ENCODE results near the gene SEC61B. TPM values are rescaled to one million over a fixed set of nuclear protein-coding genes. Genes with fewer than 3 reads are reported as not detected.
A peak's percentile ranks its signal among the peaks of the same experiment; 100 is the strongest.

The SEC61B gene
- total RNA-seq, 2 donors from 2014 or later: 153 to 187 TPM

- H3K27ac ChIP-seq (ENCODE audit: low read depth, low read length): no peak overlapping the region
- peaks cover 5% of the 10 kb centered on the region for H3K4me1 Mint-ChIP-seq
- no peak overlapping the region for H3K4me3 ChIP-seq (ENCODE audit: low read length)
- H3K27me3 ChIP-seq (ENCODE audit: control insufficient read depth, insufficient read depth, low read length, poor library complexity, severe bottlenecking): no peaks in the 10 kb centered on the region
- H3K9me3 Mint-ChIP-seq: peaks cover 2% of the 10 kb centered on the region
- H3K36me3 ChIP-seq (ENCODE audit: control insufficient read depth, insufficient read depth, low read length): peaks cover 11% of the 10 kb centered on the region
- no peaks in the 10 kb centered on the region for H3K27me3 Mint-ChIP-seq (ENCODE audit: insufficient read depth)
- no peak for TF ChIP-seq CTCF (conservative IDR thresholded peaks at IDR 0.05)
- no peak overlapping the region for H3K27ac Mint-ChIP-seq
- no peaks in the 10 kb centered on the region for H3K9me3 ChIP-seq (ENCODE audit: control insufficient read depth, low read length)
- 80 to 89% methylated on average over 1 to 6 of the region's 6 CpGs for WGBS, 2 experiments (ENCODE audit: insufficient coverage in 1 of 2, insufficient read length in 1 of 2)
- DNase-seq: no peak
- no peaks in the 10 kb centered on the region for H3K4me1 ChIP-seq (ENCODE audit: control insufficient read depth, insufficient read depth, low read length)
- no peak overlapping the region for H3K9ac ChIP-seq (ENCODE audit: extremely low read depth, low read length, poor library complexity, severe bottlenecking)
- peaks cover 9% of the 10 kb centered on the region for H3K36me3 Mint-ChIP-seq (ENCODE audit: low read depth)
- H3K4me3 Mint-ChIP-seq: no peak overlapping the region
These were observed 17.4 kb downstream of the SEC61B start for GRCh38 chr9:99239341-99240060.

- no peak overlapping the region for H3K4me3 Mint-ChIP-seq
- H3K36me3 ChIP-seq (ENCODE audit: control insufficient read depth, insufficient read depth, low read length): peaks cover 11% of the 10 kb centered on the region
- no peak overlapping the region for H3K4me3 ChIP-seq (ENCODE audit: low read length)
- no peaks in the 10 kb centered on the region for H3K9me3 ChIP-seq (ENCODE audit: control insufficient read depth, low read length)
- DNase-seq: no peak
- peaks cover 2% of the 10 kb centered on the region for H3K9me3 Mint-ChIP-seq
- H3K36me3 Mint-ChIP-seq (ENCODE audit: low read depth): peaks cover 9% of the 10 kb centered on the region
- peak; percentile 58 for TF ChIP-seq CTCF (conservative IDR thresholded peaks at IDR 0.05)
- H3K27ac Mint-ChIP-seq: no peak overlapping the region
- H3K27me3 ChIP-seq (ENCODE audit: control insufficient read depth, insufficient read depth, low read length, poor library complexity, severe bottlenecking): no peaks in the 10 kb centered on the region
- peaks cover 5% of the 10 kb centered on the region for H3K4me1 Mint-ChIP-seq
- H3K27me3 Mint-ChIP-seq (ENCODE audit: insufficient read depth): no peaks in the 10 kb centered on the region
- WGBS, 2 experiments (ENCODE audit: insufficient coverage in 1 of 2, insufficient read length in 1 of 2): 77 to 93% methylated on average over 5 to 7 of the region's 7 CpGs
- H3K9ac ChIP-seq (ENCODE audit: extremely low read depth, low read length, poor library complexity, severe bottlenecking): no peak overlapping the region
- no peaks in the 10 kb centered on the region for H3K4me1 ChIP-seq (ENCODE audit: control insufficient read depth, insufficient read depth, low read length)
- H3K27ac ChIP-seq (ENCODE audit: low read depth, low read length): no peak overlapping the region
These were observed 19.0 kb downstream of the SEC61B start for GRCh38 chr9:99241106-99241505.

- Histone ChIP-seq H3K4me3 (ENCODE audit: low read length) (no peak overlapping the region), H3K36me3 (ENCODE audit: control insufficient read depth, insufficient read depth, low read length) (peaks cover 4% of the 10 kb centered on the region), H3K4me1 (ENCODE audit: control insufficient read depth, insufficient read depth, low read length) (no peaks in the 10 kb centered on the region), H3K27ac (ENCODE audit: low read depth, low read length) (no peak overlapping the region), H3K27me3 (ENCODE audit: control insufficient read depth, insufficient read depth, low read length, poor library complexity, severe bottlenecking) (no peaks in the 10 kb centered on the region), H3K9me3 (ENCODE audit: control insufficient read depth, low read length) (no peaks in the 10 kb centered on the region), H3K9ac (ENCODE audit: extremely low read depth, low read length, poor library complexity, severe bottlenecking) (no peak overlapping the region)
- Mint-ChIP-seq H3K27me3 (ENCODE audit: insufficient read depth) (no peaks in the 10 kb centered on the region), H3K36me3 (ENCODE audit: low read depth) (peaks cover 5% of the 10 kb centered on the region), H3K27ac (no peak overlapping the region), H3K4me3 (no peak overlapping the region), H3K9me3 (peaks cover 3% of the 10 kb centered on the region), H3K4me1 (no peaks in the 10 kb centered on the region)
- DNase-seq: no peak
- TF ChIP-seq CTCF (conservative IDR thresholded peaks at IDR 0.05): no peak
- WGBS, 2 experiments (ENCODE audit: insufficient coverage in 1 of 2, insufficient read length in 1 of 2): 85 to 94% methylated on average over 1 to 3 of the region's 3 CpGs
These were observed 22.5 kb downstream of the SEC61B start for GRCh38 chr9:99244344-99245260.

Measured in endodermal cell (in vitro differentiated cells).